H9 (cell line): ENCODE results near the gene TEX48. TPM values are rescaled to one million over a fixed set of nuclear protein-coding genes. Genes with fewer than 3 reads are reported as not detected.

Experiments used
- DNase-seq: peaks from one replicate; pipeline ENCODE4 v3.0.0-alpha.2; 2017
- H2AFZ ChIP-seq: one replicate; pipeline ENCODE4 v1.6.1; 2013; ENCODE audit warnings: mild to moderate bottlenecking, low read length, control low read depth, moderate library complexity
- H2AK5ac ChIP-seq: 2 replicates; pipeline ENCODE4 v1.6.1; 2013; ENCODE audit warnings: low read length, control low read depth, mixed read lengths; ENCODE audit not compliant: insufficient read length
- H2BK120ac ChIP-seq: one replicate; pipeline ENCODE4 v1.6.1; 2013; ENCODE audit warnings: low read depth, mild to moderate bottlenecking, low read length, control low read depth, inconsistent platforms; ENCODE audit not compliant: poor library complexity, severe bottlenecking
- H2BK12ac ChIP-seq: 2 replicates; pipeline ENCODE4 v1.6.1; 2013; ENCODE audit warnings: low read length, control low read depth, mixed read lengths, low read depth; ENCODE audit not compliant: insufficient read length
- H2BK15ac ChIP-seq: 2 replicates; pipeline ENCODE4 v1.6.1; 2013; ENCODE audit warnings: low read depth, low read length, control low read depth
- H2BK20ac ChIP-seq: one replicate; pipeline ENCODE4 v1.6.1; 2013; ENCODE audit warnings: low read depth, mild to moderate bottlenecking, low read length, control low read depth, inconsistent platforms; ENCODE audit not compliant: poor library complexity, severe bottlenecking
- H2BK5ac ChIP-seq: 2 replicates; pipeline ENCODE4 v1.6.1; 2013; ENCODE audit warnings: low read length, control low read depth, mixed read lengths; ENCODE audit not compliant: insufficient read length
- H3K14ac ChIP-seq: 2 replicates; pipeline ENCODE4 v1.6.1; 2013; ENCODE audit warnings: low read length, control low read depth; ENCODE audit not compliant: insufficient read depth
- H3K18ac ChIP-seq: 2 replicates; pipeline ENCODE4 v1.6.1; 2013; ENCODE audit warnings: low read depth, mild to moderate bottlenecking, mixed read lengths, low read length, control low read depth; ENCODE audit not compliant: insufficient read length
- H3K23ac ChIP-seq: 2 replicates; pipeline ENCODE4 v1.6.1; 2013; ENCODE audit warnings: low read length, control low read depth, mixed read lengths, low read depth; ENCODE audit not compliant: insufficient read length
- H3K23me2 ChIP-seq: 2 replicates; pipeline ENCODE4 v1.6.1; 2013; ENCODE audit warnings: low read depth, mild to moderate bottlenecking, mixed read lengths, low read length, control low read depth; ENCODE audit not compliant: insufficient read length, poor library complexity, severe bottlenecking
- H3K27ac ChIP-seq: 2 replicates; pipeline ENCODE4 v1.5.1; 2013; ENCODE audit warnings: low read length, control low read depth, mixed read lengths, low read depth; ENCODE audit not compliant: insufficient read length
- H3K27me3 ChIP-seq: 2 replicates; pipeline ENCODE4 v1.6.1; 2013; ENCODE audit warnings: low read length, control low read depth, inconsistent platforms; ENCODE audit not compliant: insufficient read depth
- H3K4ac ChIP-seq: 2 replicates; pipeline ENCODE4 v1.6.1; 2013; ENCODE audit warnings: low read depth, mild to moderate bottlenecking, control low read depth, inconsistent platforms, low read length, moderate library complexity
- H3K4me1 ChIP-seq: 2 replicates; pipeline ENCODE4 v1.6.1; 2013; ENCODE audit warnings: low read length, control low read depth, inconsistent platforms; ENCODE audit not compliant: insufficient read depth
- H3K4me2 ChIP-seq: 2 replicates; pipeline ENCODE4 v1.6.1; 2013; ENCODE audit warnings: low read length, control low read depth, mixed read lengths; ENCODE audit not compliant: insufficient read length, insufficient read depth
- H3K56ac ChIP-seq: 2 replicates; pipeline ENCODE4 v1.6.1; 2013; ENCODE audit warnings: low read depth, mild to moderate bottlenecking, mixed read lengths, low read length, control low read depth; ENCODE audit not compliant: insufficient read length
- H3K79me1 ChIP-seq: 2 replicates; pipeline ENCODE4 v1.6.1; 2013; ENCODE audit warnings: low read depth, mild to moderate bottlenecking, moderate library complexity, low read length, control low read depth, inconsistent platforms; ENCODE audit not compliant: insufficient read depth, poor library complexity, severe bottlenecking
- H3K79me2 ChIP-seq: 2 replicates; pipeline ENCODE4 v1.6.1; 2013; ENCODE audit warnings: low read length, control low read depth, inconsistent platforms; ENCODE audit not compliant: insufficient read depth
- H3K9ac ChIP-seq: 2 replicates; pipeline ENCODE4 v1.6.1; 2013; ENCODE audit warnings: low read length, control low read depth, mixed read lengths; ENCODE audit not compliant: insufficient read length; ENCODE audit errors: extremely low read depth
- H3K9me3 ChIP-seq: one replicate; pipeline ENCODE4 v1.6.1; 2013; ENCODE audit warnings: low read depth, low read length, inconsistent platforms; ENCODE audit not compliant: control insufficient read depth
- H3T11ph ChIP-seq: one replicate; pipeline ENCODE4 v1.6.1; 2013; ENCODE audit warnings: mild to moderate bottlenecking, low read length, control low read depth, inconsistent platforms
- H4K20me1 ChIP-seq: one replicate; pipeline ENCODE4 v1.6.1; 2013; ENCODE audit not compliant: control insufficient read depth, insufficient read length, insufficient read depth
- H4K5ac ChIP-seq: 2 replicates; pipeline ENCODE4 v1.6.1; 2013; ENCODE audit warnings: low read depth, mild to moderate bottlenecking, mixed read lengths, low read length, control low read depth; ENCODE audit not compliant: insufficient read length
- H4K8ac ChIP-seq: replicated peaks from 2 replicates; pipeline ENCODE4 v1.6.1; 2013; ENCODE audit warnings: low read length, control low read depth, mixed read lengths, low read depth; ENCODE audit not compliant: insufficient read length
- H4K91ac ChIP-seq: 2 replicates; pipeline ENCODE4 v1.6.1; 2013; ENCODE audit warnings: low read depth, mild to moderate bottlenecking, moderate library complexity, mixed read lengths, low read length, control low read depth; ENCODE audit not compliant: insufficient read length
- H3K27ac Mint-ChIP-seq, 3 experiments: 2 replicates in 2 of 3; 3 replicates in 1 of 3; pipeline ENCODE4 v1.8.0; 2020 to 2021; ENCODE audit warnings: mixed read lengths in 3 of 3, mild to moderate bottlenecking in 1 of 3, moderate library complexity in 1 of 3
- H3K27me3 Mint-ChIP-seq: 2 replicates; pipeline ENCODE4 v1.8.0; 2021; ENCODE audit warnings: low read depth, mild to moderate bottlenecking, moderate library complexity, mixed read lengths
- H3K36me3 Mint-ChIP-seq, 3 experiments: 2 replicates in 2 of 3; 3 replicates in 1 of 3; pipeline ENCODE4 v1.8.0; 2020 to 2021; ENCODE audit warnings: low read depth in 3 of 3, mixed read lengths in 3 of 3; ENCODE audit not compliant: insufficient read depth in 1 of 3
- H3K4me1 Mint-ChIP-seq, 2 experiments: 2 replicates each; pipeline ENCODE4 v1.8.0; 2020; ENCODE audit warnings: mixed read lengths in 2 of 2
- H3K4me3 Mint-ChIP-seq, 2 experiments: 2 replicates in 1 of 2; 3 replicates in 1 of 2; pipeline ENCODE4 v1.8.0; 2020 to 2021; ENCODE audit warnings: mild to moderate bottlenecking in 2 of 2, mixed read lengths in 2 of 2, moderate library complexity in 1 of 2
- H3K9me3 Mint-ChIP-seq, 2 experiments: 2 replicates in 1 of 2; 3 replicates in 1 of 2; pipeline ENCODE4 v1.8.0; 2020; ENCODE audit warnings: mild to moderate bottlenecking in 2 of 2, mixed read lengths in 2 of 2, moderate library complexity in 1 of 2
- WGBS: extraction: QIAGEN DNeasy Blood & Tissue Kit; methylation state at CpG from one replicate; pipeline ENCODE4 v1.1.7; 2013; ENCODE audit warnings: missing lambda C conversion rate, low lambda C conversion rate, mixed read lengths; ENCODE audit not compliant: insufficient read length; ENCODE audit errors: extremely low coverage; 5-methylcytosine and 5-hydroxymethylcytosine counted together
- total RNA-seq: library from RNA; stranded (reverse); gene quantifications from 2 replicates; pipeline ENCODE4 v1.2.1, GENCODE V29; 2021
- TF ChIP-seq, protein P1 (sequence below): fragments of 200-600 bp; sonication (generic); conservative IDR thresholded peaks from 3 replicates; pipeline ENCODE4 v1.8.0; 2021; ENCODE audit warnings: antibody characterized with exemption, mild to moderate bottlenecking

The TEX48 gene
- total RNA-seq, 1 experiment from 2014 or later = not detected

GRCh38 chr9:114688379-114688778, 6.4 kb upstream of the TEX48 start:
- no peak overlapping the region for H2BK5ac ChIP-seq
- H3K27me3 ChIP-seq = no peaks in the 10 kb centered on the region; the same call in 1 of the 2 replicates
- no peaks in the 10 kb centered on the region for H3K79me1 ChIP-seq
- H2AK5ac ChIP-seq = no peak overlapping the region
- TF ChIP-seq, protein P1, sequence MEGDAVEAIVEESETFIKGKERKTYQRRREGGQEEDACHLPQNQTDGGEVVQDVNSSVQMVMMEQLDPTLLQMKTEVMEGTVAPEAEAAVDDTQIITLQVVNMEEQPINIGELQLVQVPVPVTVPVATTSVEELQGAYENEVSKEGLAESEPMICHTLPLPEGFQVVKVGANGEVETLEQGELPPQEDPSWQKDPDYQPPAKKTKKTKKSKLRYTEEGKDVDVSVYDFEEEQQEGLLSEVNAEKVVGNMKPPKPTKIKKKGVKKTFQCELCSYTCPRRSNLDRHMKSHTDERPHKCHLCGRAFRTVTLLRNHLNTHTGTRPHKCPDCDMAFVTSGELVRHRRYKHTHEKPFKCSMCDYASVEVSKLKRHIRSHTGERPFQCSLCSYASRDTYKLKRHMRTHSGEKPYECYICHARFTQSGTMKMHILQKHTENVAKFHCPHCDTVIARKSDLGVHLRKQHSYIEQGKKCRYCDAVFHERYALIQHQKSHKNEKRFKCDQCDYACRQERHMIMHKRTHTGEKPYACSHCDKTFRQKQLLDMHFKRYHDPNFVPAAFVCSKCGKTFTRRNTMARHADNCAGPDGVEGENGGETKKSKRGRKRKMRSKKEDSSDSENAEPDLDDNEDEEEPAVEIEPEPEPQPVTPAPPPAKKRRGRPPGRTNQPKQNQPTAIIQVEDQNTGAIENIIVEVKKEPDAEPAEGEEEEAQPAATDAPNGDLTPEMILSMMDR = no peak
- no peaks in the 10 kb centered on the region for H3K36me3 Mint-ChIP-seq
- no peak overlapping the region for H3K27ac ChIP-seq
- no peak overlapping the region for H3K14ac ChIP-seq
- no peaks in the 10 kb centered on the region for H3K79me2 ChIP-seq
- H3K9me3 Mint-ChIP-seq = no peaks in the 10 kb centered on the region
- no peak overlapping the region for H3K56ac ChIP-seq
- no peaks in the 10 kb centered on the region for H3K9me3 ChIP-seq
- no peak overlapping the region for H3K4ac ChIP-seq
- no peak overlapping the region for H3K4me3 Mint-ChIP-seq
- peaks cover 43% of the 10 kb centered on the region for H3K27me3 Mint-ChIP-seq
- no peak overlapping the region for H3K9ac ChIP-seq
- H2BK120ac ChIP-seq = no peak overlapping the region
- H3K4me1 ChIP-seq = no peaks in the 10 kb centered on the region
- 0 out of 7 replicates have a peak overlapping the region, but pooled peaks of 1 of the 3 experiments have one; percentile 18 for H3K27ac Mint-ChIP-seq
- no peak overlapping the region for H2BK20ac ChIP-seq
- no CpG with 5 or more reads among the region's 4 CpGs for WGBS
- no peak overlapping the region for H3K18ac ChIP-seq
- no peak overlapping the region for H2AFZ ChIP-seq
- peaks cover 10 to 22% of the 10 kb centered on the region in 2 experiments for H3K4me1 Mint-ChIP-seq
- H2BK15ac ChIP-seq = no peak overlapping the region
- H3K4me2 ChIP-seq = no peak overlapping the region
- H4K5ac ChIP-seq = no peak overlapping the region
- no peak overlapping the region for H3K23ac ChIP-seq
- DNase-seq = no peak
- H4K91ac ChIP-seq = no peak overlapping the region
- H4K20me1 ChIP-seq = no peaks in the 10 kb centered on the region
- H3T11ph ChIP-seq = no peak overlapping the region
- no peak overlapping the region for H2BK12ac ChIP-seq
- H3K23me2 ChIP-seq = no peaks in the 10 kb centered on the region
- H4K8ac ChIP-seq = no peak overlapping the region
